IPS-20b (cell line): ENCODE measurements around the gene SPON1.
"Not testable (repeated sequence)": the region's sequence is repeated elsewhere in the genome, so short reads cannot be mapped to it uniquely, and the experiment has no call there.

ENCODE experiments used
- H3K27ac ChIP-seq: one replicate; pipeline ENCODE4 v1.5.1; 2013; ENCODE audit warnings: low read length
- H3K27me3 ChIP-seq: 2 replicates; pipeline ENCODE4 v1.6.1; 2013; ENCODE audit warnings: mild to moderate bottlenecking, low read length, inconsistent platforms; ENCODE audit not compliant: insufficient read depth
- H3K36me3 ChIP-seq: 2 replicates; pipeline ENCODE4 v1.6.1; 2013; ENCODE audit warnings: low read depth, mild to moderate bottlenecking, inconsistent platforms, low read length, moderate library complexity; ENCODE audit not compliant: insufficient read depth
- H3K4me1 ChIP-seq: 2 replicates; pipeline ENCODE4 v1.6.1; 2013; ENCODE audit warnings: mild to moderate bottlenecking, control low read depth, inconsistent platforms, low read length, moderate library complexity; ENCODE audit not compliant: insufficient read depth
- H3K4me3 ChIP-seq: 2 replicates; pipeline ENCODE4 v1.5.1; 2013; ENCODE audit warnings: mild to moderate bottlenecking, low read length, inconsistent platforms
- H3K9ac ChIP-seq: 2 replicates; pipeline ENCODE4 v1.6.1; 2013; ENCODE audit warnings: low read depth, mild to moderate bottlenecking, inconsistent platforms, low read length, moderate library complexity
- H3K9me3 ChIP-seq: 2 replicates; pipeline ENCODE4 v1.6.1; 2013; ENCODE audit warnings: mild to moderate bottlenecking, low read depth, low read length, inconsistent platforms; ENCODE audit not compliant: insufficient read depth

SPON1 gene

DNA sequence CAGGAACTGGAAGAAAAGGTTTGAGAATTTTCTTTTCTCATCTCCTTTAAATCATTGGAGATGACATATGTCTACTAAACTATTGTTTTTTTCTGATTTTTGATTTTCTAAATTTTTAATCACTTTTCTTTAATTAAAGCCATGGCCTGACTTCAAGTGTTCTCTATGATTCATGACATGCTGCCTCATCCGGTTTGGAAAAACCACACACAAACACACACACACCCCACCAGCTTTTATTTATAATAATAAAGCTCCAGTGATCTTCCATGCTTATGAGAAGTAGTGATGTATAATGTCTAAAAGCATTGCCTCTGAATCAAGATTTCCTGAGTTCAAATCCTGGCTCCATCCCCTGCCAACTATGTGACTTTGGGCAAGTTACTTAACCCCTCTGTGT, 179.2 kb downstream of the SPON1 start:
- Histone ChIP-seq H3K9me3 (no peaks in the 10 kb centered on the region), H3K27me3 (no peaks in the 10 kb centered on the region), H3K9ac (no peak overlapping the region), H3K27ac (no peak overlapping the region), H3K36me3 (no peaks in the 10 kb centered on the region), H3K4me3 (no peak overlapping the region), H3K4me1 (no peaks in the 10 kb centered on the region)

- Histone ChIP-seq H3K27ac (no peak overlapping the region), H3K36me3 (no peaks in the 10 kb centered on the region), H3K27me3 (no peaks in the 10 kb centered on the region), H3K9ac (no peak overlapping the region), H3K4me1 (no peaks in the 10 kb centered on the region), H3K4me3 (no peak overlapping the region), H3K9me3 (no peaks in the 10 kb centered on the region)
These were observed 182.4 kb downstream of the SPON1 start for GRCh38 chr11:14144934-14145333.

DNA sequence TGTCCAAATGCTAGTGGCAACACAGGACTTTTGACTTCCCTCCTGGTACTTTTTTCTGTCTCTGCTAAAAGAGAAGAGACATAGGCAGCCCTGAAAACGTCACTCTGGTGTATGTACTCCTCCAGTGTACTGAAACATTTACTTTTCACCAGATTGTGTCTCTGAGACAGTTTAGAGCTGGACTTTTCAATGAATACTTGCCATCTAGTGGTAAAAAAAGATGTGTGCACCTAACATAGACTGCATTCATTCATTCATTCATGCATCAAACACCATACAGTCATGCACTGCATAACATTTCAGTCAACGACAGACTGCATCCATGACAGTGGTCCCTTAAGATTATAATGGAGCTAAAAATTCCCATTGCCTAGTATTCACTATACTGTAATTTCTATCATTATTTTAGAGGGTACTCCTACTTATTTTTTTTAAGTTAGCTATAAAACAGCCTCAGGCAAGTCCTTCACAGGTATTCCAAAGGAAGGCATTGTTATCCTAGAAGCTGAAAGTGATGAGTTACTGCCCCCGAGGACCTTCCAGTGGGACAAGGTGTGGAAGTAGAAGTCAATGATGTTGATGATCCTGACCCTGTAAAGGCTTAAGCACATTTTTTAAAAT, 186.2 kb downstream of the SPON1 start:
- Histone ChIP-seq H3K9me3 (peaks cover 8% of the 10 kb centered on the region), H3K9ac (no peak overlapping the region), H3K27ac (no peak overlapping the region), H3K4me1 (no peaks in the 10 kb centered on the region), H3K36me3 (no peaks in the 10 kb centered on the region), H3K4me3 (no peak overlapping the region), H3K27me3 (no peaks in the 10 kb centered on the region)

DNA sequence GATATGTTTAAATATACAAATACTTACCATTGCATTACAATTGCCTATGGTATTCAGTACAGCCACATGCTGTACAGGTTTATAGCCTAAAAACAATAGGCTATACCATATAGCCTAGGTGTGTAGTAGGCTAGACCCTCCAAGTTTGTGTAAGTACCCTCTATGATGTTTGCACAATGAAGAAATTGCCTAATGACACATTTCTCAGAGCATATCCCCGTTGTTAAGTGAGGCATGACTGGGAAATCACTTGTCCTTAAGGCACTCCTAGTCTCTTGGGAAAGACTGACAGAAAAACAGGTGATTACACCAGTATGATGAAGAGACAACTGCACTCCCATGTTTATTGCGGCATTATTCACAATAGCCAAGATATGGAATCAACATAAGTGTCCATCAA, 187.2 kb downstream of the SPON1 start:
- no peaks in the 10 kb centered on the region for H3K27me3 ChIP-seq
- no peak overlapping the region for H3K4me3 ChIP-seq
- H3K27ac ChIP-seq, result no peak overlapping the region
- no peaks in the 10 kb centered on the region for H3K4me1 ChIP-seq
- no peak overlapping the region for H3K9ac ChIP-seq
- no peaks in the 10 kb centered on the region for H3K36me3 ChIP-seq
- peaks cover 17% of the 10 kb centered on the region for H3K9me3 ChIP-seq

DNA sequence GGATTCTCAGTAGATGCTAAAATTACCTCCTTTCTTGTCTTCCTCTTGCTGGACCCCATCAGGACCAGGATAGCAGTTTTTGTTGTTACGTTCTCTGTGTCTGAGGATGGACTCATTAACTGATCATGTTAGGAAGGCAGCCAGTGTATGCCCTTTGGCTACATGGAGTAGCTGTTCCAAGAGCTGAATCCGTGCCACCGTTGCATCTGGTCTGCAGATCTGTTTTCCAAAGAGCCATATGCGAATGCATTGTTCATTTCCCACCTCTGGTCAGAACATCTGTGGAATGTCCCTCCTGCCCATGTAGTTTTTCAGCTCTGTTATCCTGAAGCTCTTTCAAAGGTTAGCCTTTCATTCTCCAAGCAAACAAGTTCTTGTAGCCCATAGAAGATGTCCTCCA, 188.4 kb downstream of the SPON1 start:
- no peaks in the 10 kb centered on the region for H3K36me3 ChIP-seq
- no peak overlapping the region for H3K9ac ChIP-seq
- no peaks in the 10 kb centered on the region for H3K27me3 ChIP-seq
- no peak overlapping the region for H3K27ac ChIP-seq
- H3K9me3 ChIP-seq, result peaks cover 19% of the 10 kb centered on the region
- H3K4me3 ChIP-seq, result no peak overlapping the region
- H3K4me1 ChIP-seq, result no peaks in the 10 kb centered on the region

GRCh38 chr11:14154103-14154502, 191.6 kb downstream of the SPON1 start:
- H3K27ac ChIP-seq, H3K4me3 ChIP-seq, H3K9ac ChIP-seq, H3K27me3 ChIP-seq, H3K4me1 ChIP-seq, H3K36me3 ChIP-seq: not testable (repeated sequence)
- H3K9me3 ChIP-seq, result peaks cover 35% of the 10 kb centered on the region

- H3K9ac ChIP-seq, result no peak overlapping the region
- H3K27ac ChIP-seq, result no peak overlapping the region
- H3K9me3 ChIP-seq, result peaks cover 31% of the 10 kb centered on the region
- H3K27me3 ChIP-seq, result no peaks in the 10 kb centered on the region
- H3K36me3 ChIP-seq, result no peaks in the 10 kb centered on the region
- no peaks in the 10 kb centered on the region for H3K4me1 ChIP-seq
- H3K4me3 ChIP-seq, result no peak overlapping the region
These were observed 195.9 kb downstream of the SPON1 start for GRCh38 chr11:14158393-14158792.

DNA sequence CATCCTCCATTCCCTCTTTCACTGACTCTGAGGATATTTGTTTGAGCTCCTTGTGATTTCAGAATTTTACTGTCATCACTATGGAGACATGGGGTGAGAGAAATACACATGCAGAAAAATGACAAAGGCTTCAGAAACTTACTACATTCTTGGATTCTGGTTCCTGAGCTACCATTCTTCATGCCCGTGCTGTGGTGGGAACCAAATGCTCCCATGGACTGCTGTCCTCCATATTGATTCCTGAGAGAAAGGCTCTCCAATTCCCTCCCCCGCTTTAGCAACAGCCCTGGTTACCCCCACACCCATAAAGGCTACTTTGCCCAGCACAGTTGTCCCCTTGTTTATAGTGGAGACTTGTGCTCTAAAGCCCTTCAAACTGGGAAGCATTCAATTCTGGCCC, 201.1 kb downstream of the SPON1 start:
- Histone ChIP-seq H3K27ac (no peak overlapping the region), H3K9ac (no peak overlapping the region), H3K36me3 (no peaks in the 10 kb centered on the region), H3K9me3 (peaks cover 4% of the 10 kb centered on the region), H3K4me3 (no peak overlapping the region), H3K27me3 (no peaks in the 10 kb centered on the region), H3K4me1 (no peaks in the 10 kb centered on the region)

- not testable (repeated sequence) for H3K36me3 ChIP-seq, H3K27ac ChIP-seq, H3K4me3 ChIP-seq, H3K4me1 ChIP-seq, H3K9ac ChIP-seq, H3K9me3 ChIP-seq, H3K27me3 ChIP-seq
These were observed 211.2 kb downstream of the SPON1 start for GRCh38 chr11:14173679-14174078.

- no peaks in the 10 kb centered on the region for H3K36me3 ChIP-seq
- no peak overlapping the region for H3K4me3 ChIP-seq
- H3K9ac ChIP-seq, result no peak overlapping the region
- H3K27me3 ChIP-seq, result no peaks in the 10 kb centered on the region
- H3K9me3 ChIP-seq, result no peaks in the 10 kb centered on the region
- H3K4me1 ChIP-seq, result peaks cover 6% of the 10 kb centered on the region
- H3K27ac ChIP-seq, result no peak overlapping the region
These were observed 216.7 kb downstream of the SPON1 start for GRCh38 chr11:14179116-14179820.

DNA sequence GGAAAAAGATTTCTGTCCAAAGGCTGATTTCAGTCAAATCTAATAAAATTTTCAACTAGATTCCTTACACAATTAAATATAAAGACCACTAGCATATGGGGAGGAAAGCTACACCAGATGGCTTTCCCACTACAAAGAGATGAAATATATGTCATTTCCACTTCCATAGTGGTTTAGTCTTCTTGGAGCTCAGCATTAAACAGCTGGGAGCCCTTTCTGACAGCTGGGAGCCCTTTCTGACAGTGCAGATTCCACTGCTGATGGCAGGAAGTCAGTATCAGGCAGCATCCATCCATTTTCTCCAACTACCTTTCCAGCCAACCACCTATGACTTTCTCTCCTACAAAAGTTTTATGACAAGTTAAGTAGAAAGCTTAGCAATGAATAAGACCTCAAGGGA, 218.6 kb downstream of the SPON1 start:
- Histone ChIP-seq H3K4me1 (peaks cover 6% of the 10 kb centered on the region), H3K4me3 (no peak overlapping the region), H3K9ac (no peak overlapping the region), H3K9me3 (no peaks in the 10 kb centered on the region), H3K27me3 (no peaks in the 10 kb centered on the region), H3K27ac (no peak overlapping the region), H3K36me3 (no peaks in the 10 kb centered on the region)

GRCh38 chr11:14182833-14183364, 220.4 kb downstream of the SPON1 start:
- no peak overlapping the region for H3K9ac ChIP-seq
- H3K4me3 ChIP-seq, result no peak overlapping the region
- no peak overlapping the region for H3K27ac ChIP-seq
- no peaks in the 10 kb centered on the region for H3K9me3 ChIP-seq
- peaks cover 6% of the 10 kb centered on the region for H3K4me1 ChIP-seq
- no peaks in the 10 kb centered on the region for H3K27me3 ChIP-seq
- H3K36me3 ChIP-seq, result no peaks in the 10 kb centered on the region
